Trophoblast cell (in vitro differentiated cells and primary cell): ENCODE data around the gene HOXA6.

ENCODE experiments used
- DNase-seq, 2 donors: peaks; one replicate each; pipeline ENCODE4 v3.0.0-alpha.2; 2016
- H2AFZ ChIP-seq: 2 replicates; pipeline ENCODE4 v1.6.1; 2013; ENCODE audit warnings: low read length, moderate library complexity, mild to moderate bottlenecking; ENCODE audit not compliant: insufficient read depth, poor library complexity
- H2AK5ac ChIP-seq: 2 replicates; pipeline ENCODE4 v1.6.1; 2013; ENCODE audit warnings: mild to moderate bottlenecking, low read length
- H2BK120ac ChIP-seq: 2 replicates; pipeline ENCODE4 v1.6.1; 2013; ENCODE audit warnings: low read length, mild to moderate bottlenecking, moderate library complexity; ENCODE audit not compliant: insufficient read depth, poor library complexity
- H2BK12ac ChIP-seq: 2 replicates; pipeline ENCODE4 v1.6.1; 2013; ENCODE audit warnings: mild to moderate bottlenecking, low read length, moderate library complexity
- H2BK5ac ChIP-seq: 2 replicates; pipeline ENCODE4 v1.6.1; 2013; ENCODE audit warnings: low read length, low read depth, moderate library complexity, mild to moderate bottlenecking; ENCODE audit not compliant: poor library complexity
- H3K14ac ChIP-seq: 2 replicates; pipeline ENCODE4 v1.6.1; 2013; ENCODE audit warnings: mild to moderate bottlenecking, low read length
- H3K18ac ChIP-seq: 2 replicates; pipeline ENCODE4 v1.6.1; 2013; ENCODE audit warnings: mild to moderate bottlenecking, low read length
- H3K23ac ChIP-seq: 2 replicates; pipeline ENCODE4 v1.6.1; 2013; ENCODE audit warnings: low read length
- H3K27ac ChIP-seq: 2 replicates; pipeline ENCODE4 v1.5.1; 2013; ENCODE audit warnings: low read depth, mild to moderate bottlenecking, inconsistent platforms, low read length, moderate library complexity
- H3K27me3 ChIP-seq: 2 replicates; pipeline ENCODE4 v1.6.1; 2013; ENCODE audit warnings: inconsistent platforms, mild to moderate bottlenecking, low read length, moderate library complexity; ENCODE audit not compliant: insufficient read depth
- H3K36me3 ChIP-seq, 2 experiments: 1 replicate in 1 of 2; 2 replicates in 1 of 2; pipeline ENCODE4 v1.6.1; 2013; ENCODE audit warnings: low read length in 2 of 2, mild to moderate bottlenecking in 2 of 2, moderate library complexity in 1 of 2; ENCODE audit not compliant: insufficient read depth in 2 of 2, control insufficient read depth in 1 of 2
- H3K4ac ChIP-seq: 2 replicates; pipeline ENCODE4 v1.6.1; 2013; ENCODE audit warnings: low read depth, mild to moderate bottlenecking, low read length, moderate library complexity
- H3K4me1 ChIP-seq, 2 experiments: 1 replicate in 1 of 2; 2 replicates in 1 of 2; pipeline ENCODE4 v1.6.1; 2013; ENCODE audit warnings: low read length in 2 of 2, mild to moderate bottlenecking in 2 of 2, moderate library complexity in 1 of 2; ENCODE audit not compliant: insufficient read depth in 2 of 2, control insufficient read depth in 1 of 2
- H3K4me2 ChIP-seq: 2 replicates; pipeline ENCODE4 v1.6.1; 2013; ENCODE audit warnings: inconsistent platforms, mild to moderate bottlenecking, low read length, moderate library complexity
- H3K4me3 ChIP-seq: 2 replicates; pipeline ENCODE4 v1.5.1; 2013; ENCODE audit warnings: mild to moderate bottlenecking, low read depth, low read length, inconsistent platforms
- H3K79me1 ChIP-seq: one replicate; pipeline ENCODE4 v1.6.1; 2013; ENCODE audit warnings: low read length
- H3K79me2 ChIP-seq: 2 replicates; pipeline ENCODE4 v1.6.1; 2013; ENCODE audit warnings: low read length, mild to moderate bottlenecking; ENCODE audit not compliant: control insufficient read depth, insufficient read depth, poor library complexity
- H3K9ac ChIP-seq: 2 replicates; pipeline ENCODE4 v1.6.1; 2013; ENCODE audit warnings: mild to moderate bottlenecking, low read length
- H3K9me3 ChIP-seq: 2 replicates; pipeline ENCODE4 v1.6.1; 2013; ENCODE audit warnings: low read depth, mild to moderate bottlenecking, control low read depth, inconsistent platforms, low read length; ENCODE audit not compliant: insufficient read depth
- H4K12ac ChIP-seq: 2 replicates; pipeline ENCODE4 v1.6.1; 2013; ENCODE audit warnings: low read depth, mild to moderate bottlenecking, low read length, moderate library complexity
- H4K8ac ChIP-seq: 2 replicates; pipeline ENCODE4 v1.6.1; 2013; ENCODE audit warnings: low read depth, mild to moderate bottlenecking, low read length, moderate library complexity
- H4K91ac ChIP-seq: one replicate; pipeline ENCODE4 v1.6.1; 2013; ENCODE audit warnings: low read depth, mild to moderate bottlenecking, low read length, moderate library complexity
- WGBS: extraction: QIAGEN DNeasy Blood & Tissue Kit; methylation state at CpG from one replicate; pipeline ENCODE4 v1.1.7; 2013; ENCODE audit warnings: missing lambda C conversion rate; ENCODE audit not compliant: insufficient read length, insufficient coverage; ENCODE audit errors: extremely low coverage; 5-methylcytosine and 5-hydroxymethylcytosine counted together

Gene HOXA6

DNA sequence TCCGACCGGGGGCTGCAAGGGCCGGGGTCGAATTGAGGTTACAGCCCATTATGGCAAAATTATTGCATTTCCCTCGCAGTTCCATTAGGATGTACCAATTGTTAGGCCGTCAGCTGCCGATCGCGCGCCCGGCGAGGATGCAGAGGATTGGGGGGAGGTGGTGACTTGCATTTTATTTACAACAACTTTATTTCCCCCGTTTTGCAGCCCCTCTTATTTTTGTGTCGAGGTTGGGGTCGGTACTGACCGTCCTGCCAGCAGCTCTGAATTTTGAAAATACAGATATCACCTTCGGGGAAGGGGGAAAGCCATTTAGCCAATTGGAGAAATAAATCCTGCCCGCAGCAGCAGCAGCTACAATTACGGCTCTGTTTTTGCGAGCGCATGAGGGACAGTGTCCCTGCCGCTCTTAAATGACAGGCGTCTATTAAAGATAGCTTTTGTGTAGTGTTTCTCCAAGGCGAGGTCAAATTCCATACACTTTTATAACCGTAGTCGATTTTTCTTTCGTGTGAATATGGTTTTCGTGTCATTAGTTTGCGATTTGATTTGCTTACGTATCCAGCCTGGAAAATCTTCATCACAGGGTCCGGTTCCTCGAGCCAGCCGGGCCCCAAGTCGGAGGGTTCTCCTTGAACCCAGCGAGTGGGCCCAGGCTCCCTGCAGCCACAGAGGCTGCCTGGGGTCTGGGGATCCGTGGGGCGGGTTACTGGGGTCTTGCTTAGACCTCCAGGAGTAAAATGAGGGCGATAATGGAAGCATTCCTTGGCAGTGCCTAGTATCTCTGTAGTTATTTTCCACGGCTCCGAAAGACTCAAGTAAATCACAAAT lies 3.4 kb downstream of the HOXA6 start:
- H3K79me1 ChIP-seq: no peaks in the 10 kb centered on the region
- H3K79me2 ChIP-seq: no peaks in the 10 kb centered on the region
- H2BK5ac ChIP-seq: no peak overlapping the region
- H2AK5ac ChIP-seq: no peak overlapping the region
- H2BK12ac ChIP-seq: no peak overlapping the region
- no peak overlapping the region for H2AFZ ChIP-seq
- H3K27ac ChIP-seq: no peak overlapping the region
- no peak for DNase-seq
- no peak overlapping the region for H2BK120ac ChIP-seq
- no peak overlapping the region for H4K91ac ChIP-seq
- no peak overlapping the region for H4K8ac ChIP-seq
- no CpG with 5 or more reads among the region's 40 CpGs for WGBS
- H3K27me3 ChIP-seq: peaks cover 96% of the 10 kb centered on the region
- H3K36me3 ChIP-seq: no peaks in the 10 kb centered on the region
- H3K4me3 ChIP-seq: no peak overlapping the region
- no peak overlapping the region for H3K23ac ChIP-seq
- no peak overlapping the region for H3K9ac ChIP-seq
- H3K14ac ChIP-seq: no peak overlapping the region
- no peak overlapping the region for H3K18ac ChIP-seq
- H3K4ac ChIP-seq: no peak overlapping the region
- no peak overlapping the region for H4K12ac ChIP-seq
- peak overlapping the region; percentile 66 for H3K4me2 ChIP-seq
- peaks cover 36% of the 10 kb centered on the region for H3K9me3 ChIP-seq
- H3K4me1 ChIP-seq: peaks cover 3 to 11% of the 10 kb centered on the region in 2 experiments

DNA sequence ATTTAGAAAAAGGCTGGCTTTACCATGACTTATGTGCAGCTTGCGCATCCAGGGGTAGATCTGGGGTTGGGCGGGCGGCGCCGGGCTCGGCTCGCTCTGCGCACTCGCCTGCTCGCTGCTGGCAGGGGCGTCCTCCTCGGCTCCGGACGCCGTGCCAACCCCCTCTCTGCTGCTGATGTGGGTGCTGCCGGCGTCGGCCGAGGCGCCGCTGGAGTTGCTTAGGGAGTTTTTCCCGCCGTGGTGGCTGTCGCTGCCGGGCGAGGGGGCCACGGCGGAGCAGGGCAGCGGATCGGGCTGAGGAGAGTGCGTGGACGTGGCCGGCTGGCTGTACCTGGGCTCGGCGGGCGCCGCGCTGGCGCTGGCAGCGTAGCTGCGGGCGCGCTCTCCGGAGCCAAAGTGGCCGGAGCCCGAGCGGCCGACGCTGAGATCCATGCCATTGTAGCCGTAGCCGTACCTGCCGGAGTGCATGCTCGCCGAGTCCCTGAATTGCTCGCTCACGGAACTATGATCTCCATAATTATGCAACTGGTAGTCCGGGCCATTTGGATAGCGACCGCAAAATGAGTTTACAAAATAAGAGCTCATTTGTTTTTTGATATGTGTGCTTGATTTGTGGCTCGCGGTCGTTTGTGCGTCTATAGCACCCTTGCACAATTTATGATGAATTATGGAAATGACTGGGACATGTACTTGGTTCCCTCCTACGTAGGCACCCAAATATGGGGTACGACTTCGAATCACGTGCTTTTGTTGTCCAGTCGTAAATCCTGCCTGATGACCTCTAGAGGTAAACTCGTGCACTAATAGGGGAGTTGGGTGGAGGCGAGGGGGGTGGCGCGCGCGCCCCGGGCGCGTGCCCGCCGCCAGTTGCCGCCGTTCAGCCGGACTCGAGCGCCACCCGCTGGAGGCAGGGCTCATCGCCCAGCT lies 4.3 kb downstream of the HOXA6 start, which contains the start of gene HOXA5:
Gene HOXA5, minus strand, starts transcription at position 659 of the 927 bp plus-strand sequence. Its CDS starts 74 bp downstream, at position 585.
- Histone ChIP-seq H3K4me3 (no peak within 1 kb of the TSS), H3K79me2 (no peaks in the 10 kb centered on the region), H2BK120ac (no peak within 1 kb of the TSS), H4K91ac (no peak within 1 kb of the TSS), H2AK5ac (no peak within 1 kb of the TSS), H4K8ac (no peak within 1 kb of the TSS), H2BK12ac (no peak within 1 kb of the TSS), H3K9me3 (peaks cover 32% of the 10 kb centered on the region), H3K9ac (no peak within 1 kb of the TSS), H2BK5ac (no peak within 1 kb of the TSS), H3K18ac (no peak within 1 kb of the TSS), H3K36me3 (no peaks in the 10 kb centered on the region), H3K4me2 (peak within 1 kb of the TSS; percentile 66), H3K27ac (no peak within 1 kb of the TSS), H3K4me1 (peaks cover 3 to 11% of the 10 kb centered on the region in 2 experiments), H3K14ac (no peak within 1 kb of the TSS), H3K23ac (no peak within 1 kb of the TSS), H3K27me3 (peaks cover 96% of the 10 kb centered on the region), H4K12ac (no peak within 1 kb of the TSS), H3K79me1 (no peaks in the 10 kb centered on the region), H3K4ac (no peak within 1 kb of the TSS), H2AFZ (no peak within 1 kb of the TSS)
- WGBS: no CpG with 5 or more reads among the region's 86 CpGs
- DNase-seq: peak; percentile 45 to 78

DNA sequence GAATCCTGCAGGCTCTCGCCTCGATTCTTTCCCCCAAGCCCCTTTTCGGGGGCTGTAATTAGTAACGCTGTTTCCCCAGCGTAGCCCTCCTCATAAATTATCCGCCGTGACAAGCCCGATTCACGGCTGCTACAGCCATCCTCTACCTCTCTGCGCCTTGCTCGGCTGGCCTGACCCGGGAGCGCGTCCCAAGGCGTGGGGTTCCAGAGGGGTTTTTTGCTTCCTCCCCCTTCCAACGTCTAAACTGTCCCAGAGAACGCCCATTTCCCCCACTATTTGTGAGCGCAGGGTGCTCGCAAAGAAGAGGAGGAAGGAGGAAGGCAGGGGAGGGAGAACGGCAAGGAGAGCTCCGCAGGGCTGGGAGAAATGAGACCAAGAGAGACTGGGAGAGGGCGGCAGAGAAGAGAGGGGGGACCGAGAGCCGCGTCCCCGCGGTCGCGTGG lies 5.0 kb downstream of the HOXA6 start:
- no peak overlapping the region for H4K91ac ChIP-seq
- no peak overlapping the region for H2BK12ac ChIP-seq
- H3K79me2 ChIP-seq: no peaks in the 10 kb centered on the region
- H2BK120ac ChIP-seq: no peak overlapping the region
- peaks cover 3 to 11% of the 10 kb centered on the region in 2 experiments for H3K4me1 ChIP-seq
- no peaks in the 10 kb centered on the region for H3K36me3 ChIP-seq
- WGBS: no CpG with 5 or more reads among the region's 29 CpGs
- H2AK5ac ChIP-seq: no peak overlapping the region
- no peak overlapping the region for H3K4ac ChIP-seq
- H2BK5ac ChIP-seq: no peak overlapping the region
- H3K9me3 ChIP-seq: peaks cover 29% of the 10 kb centered on the region
- H3K23ac ChIP-seq: no peak overlapping the region
- peaks cover 95% of the 10 kb centered on the region for H3K27me3 ChIP-seq
- H4K8ac ChIP-seq: no peak overlapping the region
- H3K27ac ChIP-seq: no peak overlapping the region
- no peak overlapping the region for H3K18ac ChIP-seq
- no peak overlapping the region for H3K4me3 ChIP-seq
- no peak overlapping the region for H4K12ac ChIP-seq
- H3K79me1 ChIP-seq: no peaks in the 10 kb centered on the region
- H3K9ac ChIP-seq: no peak overlapping the region
- no peak for DNase-seq
- no peak overlapping the region for H3K14ac ChIP-seq
- H2AFZ ChIP-seq: no peak overlapping the region
- peak overlapping the region; percentile 66 for H3K4me2 ChIP-seq

DNA sequence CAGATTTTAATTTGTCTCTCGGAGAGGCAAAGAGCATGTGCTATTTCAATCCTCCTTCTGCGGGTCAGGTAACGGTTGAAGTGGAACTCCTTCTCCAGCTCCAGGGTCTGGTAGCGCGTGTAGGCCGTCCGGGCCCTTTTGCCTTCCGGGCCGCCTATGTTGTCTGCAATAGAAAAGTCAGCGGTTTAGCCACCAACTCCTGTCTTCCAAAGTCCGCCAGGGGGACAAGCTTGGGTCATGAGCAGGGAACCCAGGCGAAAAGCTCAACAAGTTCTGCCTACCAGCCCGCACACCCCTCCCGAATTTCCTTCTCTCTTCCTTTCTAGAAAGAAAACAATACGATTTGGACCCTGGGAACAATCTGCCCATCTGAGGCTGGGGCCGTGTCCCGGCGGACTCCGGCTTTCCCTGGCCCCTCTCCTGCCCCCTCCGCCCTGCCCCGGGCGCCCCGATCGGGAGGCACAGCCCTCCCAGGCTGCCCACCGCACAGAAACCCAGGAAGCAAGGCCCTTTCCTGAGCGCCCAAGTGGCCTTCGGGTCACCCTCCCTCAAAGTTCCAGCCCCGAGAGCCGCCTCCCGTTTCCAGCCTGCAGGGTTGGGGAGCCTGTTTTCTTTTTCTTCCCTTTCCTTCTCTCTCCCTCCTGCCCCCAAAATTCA lies 5.5 kb downstream of the HOXA6 start:
- no peak overlapping the region for H2AFZ ChIP-seq
- no peak overlapping the region for H4K12ac ChIP-seq
- H3K9ac ChIP-seq: no peak overlapping the region
- H3K4ac ChIP-seq: no peak overlapping the region
- H3K9me3 ChIP-seq: peaks cover 23% of the 10 kb centered on the region
- H4K8ac ChIP-seq: no peak overlapping the region
- H3K4me1 ChIP-seq: peaks cover 3 to 11% of the 10 kb centered on the region in 2 experiments
- H3K14ac ChIP-seq: no peak overlapping the region
- H3K36me3 ChIP-seq: no peaks in the 10 kb centered on the region
- H3K23ac ChIP-seq: no peak overlapping the region
- no peak overlapping the region for H3K18ac ChIP-seq
- H4K91ac ChIP-seq: no peak overlapping the region
- peak in 1 of 2 donors; percentile 19 for DNase-seq
- no peak overlapping the region for H2BK120ac ChIP-seq
- no peak overlapping the region for H3K27ac ChIP-seq
- H3K4me2 ChIP-seq: no peak overlapping the region
- no peak overlapping the region for H3K4me3 ChIP-seq
- no peak overlapping the region for H2BK5ac ChIP-seq
- no CpG with 5 or more reads among the region's 30 CpGs for WGBS
- no peak overlapping the region for H2AK5ac ChIP-seq
- H2BK12ac ChIP-seq: no peak overlapping the region
- no peaks in the 10 kb centered on the region for H3K79me1 ChIP-seq
- peaks cover 93% of the 10 kb centered on the region for H3K27me3 ChIP-seq
- no peaks in the 10 kb centered on the region for H3K79me2 ChIP-seq
